Measurements from ENCODE around the gene C2orf80.

GRCh38 chr2:208139447-208139846 is 50.4 kb downstream of the C2orf80 start:
- TF ChIP-seq E2F4 (CRISPR knock-in tag; IDR thresholded peaks at IDR 0.05; ENCODE audit: low read depth) = no peak
- no peak for TF ChIP-seq POLR2A (conservative IDR thresholded peaks at IDR 0.05)
- TF ChIP-seq ESRRA (IDR thresholded peaks at IDR 0.05; ENCODE audit: borderline replicate concordance, low read depth) = no peak
- TF ChIP-seq SRF (CRISPR knock-in tag; IDR thresholded peaks at IDR 0.05) = no peak
- no peak for TF ChIP-seq SPI1 (IDR thresholded peaks at IDR 0.05; ENCODE audit: borderline replicate concordance, low read depth, low read length)
- no peak for TF ChIP-seq ZNF184 (CRISPR knock-in tag; IDR thresholded peaks at IDR 0.05)
- TF ChIP-seq CTCF (IDR thresholded peaks at IDR 0.05 in 2 of 3, conservative IDR thresholded peaks at IDR 0.05 in 1 of 3; ENCODE audit: insufficient read depth in 2 of 3, low read depth in 1 of 3, low read length in 3 of 3) = no peak
- no peak for TF ChIP-seq CHAMP1 (IDR thresholded peaks at IDR 0.05)
- TF ChIP-seq GMEB1 (CRISPR knock-in tag; IDR thresholded peaks at IDR 0.05) = no peak
- TF ChIP-seq THRA (IDR thresholded peaks at IDR 0.05) = no peak
- TF ChIP-seq JUNB (CRISPR knock-in tag; conservative IDR thresholded peaks at IDR 0.05) = no peak
- no peak for TF ChIP-seq TCF7L2 (IDR thresholded peaks at IDR 0.05; ENCODE audit: low read depth, low read length)
- TF ChIP-seq GTF3C2 (IDR thresholded peaks at IDR 0.05; ENCODE audit: borderline replicate concordance, extremely low read depth, insufficient read length) = no peak
- TF ChIP-seq ZSCAN29 (IDR thresholded peaks at IDR 0.05) = no peak

Data from K562 (cell line).